CD4-positive, alpha-beta T cell (primary cell): ENCODE results near the gene ABLIM2. TPM values are rescaled to one million over a fixed set of nuclear protein-coding genes. Genes with fewer than 3 reads are reported as not detected.

Source experiments
- ATAC-seq: fragments of 200-7000 bp; cut with Tn5 transposase; one replicate; pipeline ENCODE4 v1.10.0; 2022; ENCODE audit warnings: mild to moderate bottlenecking; ENCODE audit not compliant: poor library complexity
- CTCF ChIA-PET: fragments of 350-600 bp; sonication (Branson Sonifier 250); formaldehyde crosslinking; loops from one replicate; lab custom pipeline; 2021; ENCODE audit warnings: antibody characterized with exemption, inconsistent platforms; lab: Charles Lee
- POLR2A ChIA-PET: fragments of 350-600 bp; sonication (Branson Sonifier 250); formaldehyde crosslinking; loops from one replicate; lab custom pipeline; 2021; ENCODE audit warnings: antibody characterized with exemption, inconsistent platforms; lab: Charles Lee
- DNase-seq, 14 experiments: peaks; one replicate each; pipeline ENCODE4 v3.0.0-alpha.2; 2013 to 2020; ENCODE audit warnings: mixed read lengths in 2 of 14
- H3K27ac ChIP-seq, 2 donors: one replicate each; pipeline versions ENCODE4 v1.5.1 to v1.7.0; 2013; ENCODE audit warnings: low read length in 2 of 2, low read depth in 1 of 2, mild to moderate bottlenecking in 1 of 2
- H3K27me3 ChIP-seq, 2 experiments: 1 replicate in 1 of 2; 2 replicates in 1 of 2; pipeline versions ENCODE4 v1.6.1 to v1.7.0; 2013; ENCODE audit warnings: low read length in 2 of 2, control low read depth in 1 of 2, mild to moderate bottlenecking in 1 of 2, moderate library complexity in 1 of 2; ENCODE audit not compliant: insufficient read depth in 2 of 2, control insufficient read depth in 1 of 2
- H3K36me3 ChIP-seq: one replicate; pipeline ENCODE4 v1.6.1; 2013; ENCODE audit warnings: low read length, control low read depth; ENCODE audit not compliant: insufficient read depth
- H3K4me1 ChIP-seq: one replicate; pipeline ENCODE4 v1.6.1; 2013; ENCODE audit warnings: low read length, control low read depth; ENCODE audit not compliant: insufficient read depth
- H3K4me3 ChIP-seq: one replicate; pipeline ENCODE4 v1.5.1; 2013; ENCODE audit warnings: mild to moderate bottlenecking, low read length, moderate library complexity
- H3K9me3 ChIP-seq, 2 experiments: 1 replicate in 1 of 2; 2 replicates in 1 of 2; pipeline versions ENCODE4 v1.6.1 to v1.7.0; 2013; ENCODE audit warnings: low read length in 2 of 2, mild to moderate bottlenecking in 2 of 2, control low read depth in 1 of 2, moderate library complexity in 1 of 2; ENCODE audit not compliant: control insufficient read depth in 1 of 2, insufficient read depth in 1 of 2
- H3K27ac Mint-ChIP-seq: one replicate; pipeline ENCODE4 v1.8.0; 2020; ENCODE audit warnings: mixed read lengths
- H3K27me3 Mint-ChIP-seq: one replicate; pipeline ENCODE4 v1.8.0; 2021; ENCODE audit warnings: mixed read lengths
- H3K36me3 Mint-ChIP-seq: one replicate; pipeline ENCODE4 v1.8.0; 2021; ENCODE audit warnings: low read depth, mixed read lengths
- H3K4me1 Mint-ChIP-seq: one replicate; pipeline ENCODE4 v1.8.0; 2021; ENCODE audit warnings: low read depth, mixed read lengths
- H3K4me3 Mint-ChIP-seq: one replicate; pipeline ENCODE4 v1.8.0; 2020; ENCODE audit warnings: mild to moderate bottlenecking, mixed read lengths
- H3K9me3 Mint-ChIP-seq: one replicate; pipeline ENCODE4 v1.8.0; 2020; ENCODE audit warnings: mixed read lengths
- CTCF ChIP-seq: fragments of 200-600 bp; IDR thresholded peaks from one replicate; pipeline ENCODE4 v1.8.0; 2022; ENCODE audit warnings: antibody characterized with exemption, mild to moderate bottlenecking
- intact Hi-C, 2 experiments: fragments of 100-400 bp; cut with DNase I in 1 of 2; cut with micrococcal nuclease in 1 of 2; formaldehyde crosslinking; loops; one replicate each; pipeline versions ENCODE4 v1.15.1 to v1.9.0; 2023 to 2025; cut with DNase I, micrococcal nuclease
- total RNA-seq, 174 experiments: library from RNA in 2 of 174; stranded (reverse) in 2 of 174; gene quantifications; one replicate each; pipeline ENCODE4 v1.2.3 and lab custom pipeline; 2021 to 2026

ABLIM2 gene
- total RNA-seq, 2 experiments from 2014 or later, result 2.5 to 2.7 TPM

DNA sequence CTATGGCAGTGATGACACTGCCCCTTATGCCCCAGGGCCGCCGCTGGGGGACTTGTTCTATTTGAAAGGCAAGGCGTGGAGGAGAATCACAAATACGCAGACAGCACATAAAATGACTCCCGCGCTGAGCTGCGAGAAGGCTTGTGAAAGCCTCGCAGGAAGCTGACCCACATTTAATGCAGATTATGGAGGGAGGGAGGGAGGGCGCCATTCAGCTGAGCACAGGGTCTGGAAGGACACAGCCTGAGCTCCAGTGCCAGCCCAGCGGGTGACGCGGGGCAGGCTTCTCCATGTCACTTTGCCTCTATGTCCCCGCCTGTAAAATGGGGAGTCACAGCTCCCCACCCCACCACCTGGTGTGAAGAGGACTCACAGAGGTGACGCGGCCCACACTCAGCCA is 14.3 kb downstream of the ABLIM2 start:
- H3K9me3 Mint-ChIP-seq, result no peaks in the 10 kb centered on the region
- Histone ChIP-seq H3K9me3 (peaks cover 0 to 21% of the 10 kb centered on the region in 2 experiments), H3K4me1 (no peaks in the 10 kb centered on the region), H3K27ac (no peak overlapping the region), H3K27me3 (peaks cover 0 to 2% of the 10 kb centered on the region in 2 experiments), H3K4me3 (no peak overlapping the region), H3K36me3 (no peaks in the 10 kb centered on the region)
- intact Hi-C loops, result no loop called here
- ChIA-PET CTCF (no interaction called here), POLR2A (no interaction called here)
- TF ChIP-seq CTCF, result no peak
- H3K36me3 Mint-ChIP-seq, result no peaks in the 10 kb centered on the region
- H3K4me1 Mint-ChIP-seq, result no peaks in the 10 kb centered on the region
- ATAC-seq (no peak), DNase-seq (no peak)
- H3K4me3 Mint-ChIP-seq, result no peak overlapping the region
- H3K27me3 Mint-ChIP-seq, result peaks cover 4% of the 10 kb centered on the region
- H3K27ac Mint-ChIP-seq, result no peak overlapping the region

- ChIA-PET POLR2A (no interaction called here), CTCF (no interaction called here)
- TF ChIP-seq CTCF, result no peak
- Histone ChIP-seq H3K27ac (no peak overlapping the region), H3K36me3 (no peaks in the 10 kb centered on the region), H3K9me3 (peaks cover 0 to 25% of the 10 kb centered on the region in 2 experiments), H3K4me3 (no peak overlapping the region), H3K4me1 (no peaks in the 10 kb centered on the region), H3K27me3 (peaks cover 0 to 2% of the 10 kb centered on the region in 2 experiments)
- Mint-ChIP-seq H3K4me3 (no peak overlapping the region), H3K4me1 (no peaks in the 10 kb centered on the region), H3K27ac (no peak overlapping the region), H3K9me3 (no peaks in the 10 kb centered on the region), H3K27me3 (peaks cover 4% of the 10 kb centered on the region), H3K36me3 (no peaks in the 10 kb centered on the region)
- DNase-seq (no peak), ATAC-seq (no peak)
- intact Hi-C loops, result no loop called here
Measured at GRCh38 chr4:8143392-8144140, 15.0 kb downstream of the ABLIM2 start.

- H3K4me1 Mint-ChIP-seq, result no peaks in the 10 kb centered on the region
- peaks cover 0 to 2% of the 10 kb centered on the region in 2 experiments for H3K27me3 ChIP-seq
- DNase-seq (no peak), ATAC-seq (no peak)
- H3K36me3 ChIP-seq, result no peaks in the 10 kb centered on the region
- ChIA-PET POLR2A (no interaction called here), CTCF (no interaction called here)
- H3K36me3 Mint-ChIP-seq, result no peaks in the 10 kb centered on the region
- H3K9me3 Mint-ChIP-seq, result no peaks in the 10 kb centered on the region
- H3K4me3 ChIP-seq, result no peak overlapping the region
- no peaks in the 10 kb centered on the region for H3K4me1 ChIP-seq
- no peak overlapping the region for H3K27ac ChIP-seq
- H3K9me3 ChIP-seq, result peaks cover 0 to 29% of the 10 kb centered on the region in 2 experiments
- intact Hi-C loops, result no loop called here
- H3K27ac Mint-ChIP-seq, result no peak overlapping the region
- H3K27me3 Mint-ChIP-seq, result peaks cover 4% of the 10 kb centered on the region
- H3K4me3 Mint-ChIP-seq, result no peak overlapping the region
- TF ChIP-seq CTCF, result no peak
Measured at GRCh38 chr4:8142556-8142955, 16.1 kb downstream of the ABLIM2 start.
